Raji (cell line): Measurements from ENCODE around the gene FUT4.

Experiments used
- POLR2A ChIP-seq: IDR thresholded peaks from 2 replicates; pipeline ENCODE4 v1.6.1; 2011; ENCODE audit warnings: low read depth, low read length, control low read depth; ENCODE audit not compliant: insufficient read depth

FUT4 gene

DNA sequence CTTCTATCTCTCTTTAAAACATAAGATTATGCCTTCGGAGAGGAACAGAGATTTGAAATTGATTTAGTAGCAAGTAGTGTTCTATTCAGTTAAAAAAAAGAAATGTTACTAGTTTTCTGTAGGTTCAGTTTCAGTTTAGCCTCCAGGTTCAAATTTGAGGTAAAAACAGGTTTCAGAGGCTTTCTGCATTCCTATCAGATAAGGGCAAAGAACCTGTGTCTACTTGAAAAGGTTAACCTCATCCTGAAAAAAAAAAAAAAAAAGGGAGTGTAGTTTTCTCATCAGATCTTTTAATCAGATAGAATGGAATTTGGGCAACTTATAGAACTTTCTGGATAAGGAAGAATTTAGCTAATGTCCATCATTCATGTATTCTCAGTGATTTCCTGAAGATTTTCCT lies 19.4 kb upstream of the FUT4 start:
- no peak for TF ChIP-seq POLR2A

GRCh38 chr11:94525546-94526324 lies 18.0 kb upstream of the FUT4 start:
- TF ChIP-seq POLR2A, result no peak

DNA sequence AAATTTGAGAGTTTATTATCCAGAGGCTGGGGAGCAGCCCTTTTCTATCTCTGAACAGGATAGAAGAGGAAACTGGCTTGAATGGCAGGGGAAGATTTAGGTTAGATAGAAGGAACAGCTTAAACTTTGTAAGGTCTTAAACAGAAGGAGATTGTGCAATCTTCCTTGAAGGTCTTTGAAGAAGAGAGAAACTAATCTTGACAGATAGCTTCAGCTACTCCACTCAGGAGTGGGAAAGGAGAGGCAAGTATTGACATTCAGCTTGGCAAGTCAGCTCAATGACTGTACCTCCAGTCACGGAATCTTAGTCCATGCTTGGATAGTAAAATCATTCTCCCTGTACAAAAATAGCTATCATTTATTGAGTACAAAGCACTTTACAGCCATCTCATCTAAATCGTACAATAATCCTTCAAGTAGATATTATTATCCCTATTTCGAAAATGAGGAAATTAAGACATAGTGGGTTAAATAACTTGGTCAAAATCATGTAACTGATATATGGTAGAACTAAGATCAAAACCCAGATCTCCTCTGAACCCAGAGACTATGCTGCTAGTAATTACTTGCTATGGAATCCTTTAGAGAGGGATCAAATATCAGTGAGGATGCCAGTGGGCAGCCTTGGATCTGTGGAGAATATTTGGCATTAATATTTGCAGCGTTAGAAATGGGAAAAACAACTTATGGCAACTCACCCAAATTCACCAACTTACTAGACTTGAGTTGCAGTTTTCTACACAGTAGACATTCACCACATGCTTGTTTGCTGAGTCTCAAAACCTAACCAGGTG lies 16.9 kb upstream of the FUT4 start:
- no peak for TF ChIP-seq POLR2A

GRCh38 chr11:94528551-94528950 lies 15.2 kb upstream of the FUT4 start:
- no peak for TF ChIP-seq POLR2A

GRCh38 chr11:94532211-94532610 lies 11.5 kb upstream of the FUT4 start:
- no peak for TF ChIP-seq POLR2A

DNA sequence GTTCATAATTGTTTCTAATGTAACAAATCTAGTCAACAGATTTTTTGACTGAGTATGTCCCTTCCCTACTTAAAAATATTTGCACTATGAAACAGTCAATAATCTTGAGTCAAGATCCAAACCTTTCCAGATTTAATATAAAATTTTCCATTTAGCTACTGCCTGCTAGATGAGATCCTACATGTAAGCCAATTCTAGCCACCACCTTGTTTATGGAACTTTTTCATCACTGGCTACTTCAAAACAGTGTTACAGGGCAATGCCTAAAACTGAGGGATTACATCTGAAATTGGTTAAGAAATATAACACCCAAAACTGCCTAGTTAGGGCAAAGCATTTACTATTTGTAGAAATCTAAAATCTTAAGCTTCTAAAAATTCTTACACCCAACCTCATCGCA lies 10.5 kb upstream of the FUT4 start:
- no peak for TF ChIP-seq POLR2A

- TF ChIP-seq POLR2A, result no peak
Measured at GRCh38 chr11:94533696-94534630, 9.8 kb upstream of the FUT4 start.

DNA sequence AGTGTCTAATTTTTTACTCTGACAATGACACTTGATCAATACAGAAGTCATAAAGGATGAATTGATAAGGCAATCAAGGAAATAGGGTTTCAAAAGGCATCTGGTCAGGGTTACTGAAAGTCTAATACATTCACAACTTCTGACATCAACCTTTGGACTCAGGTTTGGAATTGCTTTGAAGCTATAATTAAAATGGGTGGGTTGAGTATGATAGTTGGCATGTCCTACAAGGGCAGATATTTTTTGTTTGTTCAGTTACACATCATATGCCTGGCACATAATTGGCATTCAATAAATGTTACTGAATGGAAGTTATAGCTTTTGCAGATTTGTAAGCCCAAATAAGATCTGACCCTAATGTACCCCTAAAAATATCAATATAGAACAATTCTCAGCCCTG lies 7.3 kb upstream of the FUT4 start:
- no peak for TF ChIP-seq POLR2A

- TF ChIP-seq POLR2A, result no peak
Measured at GRCh38 chr11:94537031-94537600, 6.6 kb upstream of the FUT4 start.

DNA sequence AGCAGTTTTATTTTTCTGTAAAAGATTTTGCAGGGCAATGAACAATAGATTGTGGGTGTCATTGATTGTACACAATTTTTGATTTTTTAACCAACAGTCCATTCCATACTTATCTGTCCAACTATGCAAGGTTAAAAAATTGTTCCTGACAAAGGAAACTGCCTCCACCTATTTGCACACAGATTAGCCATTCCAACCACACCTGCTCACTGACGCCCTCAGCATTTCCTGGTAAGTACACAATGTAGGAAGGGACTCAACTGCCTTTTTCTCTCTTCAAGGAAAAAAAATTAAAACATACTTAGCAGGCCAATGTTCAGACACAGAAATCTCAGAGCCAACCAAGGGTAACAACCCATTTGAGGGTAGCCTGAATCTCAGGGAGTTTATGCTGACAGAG lies 4.3 kb upstream of the FUT4 start:
- TF ChIP-seq POLR2A, result no peak

- TF ChIP-seq POLR2A, result no peak
Measured at GRCh38 chr11:94544646-94545263, 1.0 kb downstream of the FUT4 start.

- TF ChIP-seq POLR2A, result no peak
Measured at GRCh38 chr11:94545264-94546161, 1.8 kb downstream of the FUT4 start.

- no peak for TF ChIP-seq POLR2A
Measured at GRCh38 chr11:94546162-94546470, 2.4 kb downstream of the FUT4 start.

DNA sequence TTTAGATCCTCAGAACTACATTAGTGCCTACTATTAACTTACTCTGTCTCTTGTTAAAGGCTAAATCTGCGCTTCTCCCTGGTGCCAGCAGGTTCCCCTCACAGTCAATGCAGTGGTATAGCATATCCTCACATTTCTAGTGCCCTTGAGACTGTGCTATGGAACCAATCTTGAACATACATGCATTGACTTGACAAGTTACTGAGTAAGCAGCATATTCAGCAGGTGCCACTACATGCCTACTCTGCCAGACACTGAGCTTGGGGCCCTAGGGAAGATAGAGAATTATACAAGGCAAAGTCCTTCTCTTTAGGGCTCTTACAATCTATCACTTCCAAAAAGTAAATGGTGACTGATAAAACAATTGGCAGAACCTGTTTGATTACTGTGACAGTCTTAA lies 3.2 kb downstream of the FUT4 start:
- no peak for TF ChIP-seq POLR2A
